GM19395 (cell line): ENCODE data around the gene AFF4.

Experiments
- ATAC-seq: cut with Tn5 transposase; IDR thresholded peaks from one replicate; pipeline ENCODE4 v1.9.1; 2021; ENCODE audit warnings: mild to moderate bottlenecking, moderate library complexity; ENCODE audit not compliant: unreplicated experiment

Gene AFF4

GRCh38 chr5:132830436-132831094 is 132.9 kb downstream of the AFF4 start, which contains the start of gene SHROOM1:
SHROOM1 (minus strand) TSS chr5:132830647; CDS start chr5:132826140, 4,507 bp downstream.
- ATAC-seq: peak; percentile 69

- ATAC-seq: peak; percentile 80
These were observed 133.5 kb downstream of the AFF4 start for GRCh38 chr5:132829742-132830435.

- no peak for ATAC-seq
These were observed 134.5 kb downstream of the AFF4 start for GRCh38 chr5:132828846-132829494.

GRCh38 chr5:132827943-132828673 is 135.3 kb downstream of the AFF4 start:
- ATAC-seq: no peak

GRCh38 chr5:132826424-132827082 is 136.9 kb downstream of the AFF4 start:
- no peak for ATAC-seq

GRCh38 chr5:132825834-132826391 is 137.5 kb downstream of the AFF4 start:
- ATAC-seq: no peak
